CD14-positive monocyte (primary cell): ENCODE data around the gene COPS2. TPM values are rescaled to one million over a fixed set of nuclear protein-coding genes. Genes with fewer than 3 reads are reported as not detected.

Source experiments
- DNase-seq, 3 donors: peaks; one replicate each; pipeline ENCODE4 v3.0.0-alpha.2; 2011 to 2022
- H2AFZ ChIP-seq: 2 replicates; pipeline ENCODE4 v1.6.0; 2012; ENCODE audit warnings: mild to moderate bottlenecking, low read depth, low read length, inconsistent platforms; ENCODE audit not compliant: insufficient read depth, poor library complexity, severe bottlenecking
- H3K27ac ChIP-seq, 2 donors: 1 replicate in 1 of 2; 2 replicates in 1 of 2; pipeline ENCODE4 v1.5.1; 2012 to 2013; ENCODE audit warnings: low read length in 2 of 2, control low read depth in 1 of 2, inconsistent platforms in 1 of 2, low read depth in 1 of 2, mild to moderate bottlenecking in 1 of 2
- H3K27me3 ChIP-seq, 2 donors: one replicate each; pipeline versions ENCODE4 v1.6.0 to v1.6.1; 2011 to 2013; ENCODE audit warnings: low read length in 2 of 2; ENCODE audit not compliant: control insufficient read depth in 2 of 2, insufficient read depth in 2 of 2
- H3K36me3 ChIP-seq, 2 donors: replicated peaks in 1 of 2; 1 replicate in 1 of 2; 2 replicates in 1 of 2; pipeline versions ENCODE4 v1.5.1 to v1.6.1; 2012 to 2013; ENCODE audit warnings: low read length in 2 of 2, control low read depth in 1 of 2, inconsistent platforms in 1 of 2, mild to moderate bottlenecking in 1 of 2; ENCODE audit not compliant: insufficient read depth in 2 of 2, control insufficient read depth in 1 of 2
- H3K4me1 ChIP-seq, 2 donors: 1 replicate in 1 of 2; 2 replicates in 1 of 2; pipeline versions ENCODE4 v1.5.1 to v1.6.1; 2012 to 2013; ENCODE audit warnings: low read length in 2 of 2, control low read depth in 1 of 2, inconsistent platforms in 1 of 2, mild to moderate bottlenecking in 1 of 2, moderate library complexity in 1 of 2; ENCODE audit not compliant: insufficient read depth in 2 of 2, control insufficient read depth in 1 of 2
- H3K4me2 ChIP-seq: replicated peaks from 2 replicates; pipeline ENCODE3; 2012; ENCODE audit warnings: low read length, moderate library complexity, mild to moderate bottlenecking; ENCODE audit not compliant: poor library complexity, severe bottlenecking; ENCODE audit errors: extremely low read depth
- H3K4me3 ChIP-seq, 3 experiments: fragments of 200-600 bp in 1 of 3; sonication (generic) in 1 of 3; replicated peaks in 1 of 3; 1 replicate in 2 of 3; 2 replicates in 1 of 3; pipeline ENCODE4 v1.5.1; 2011 to 2013; ENCODE audit warnings: low read length in 3 of 3, mild to moderate bottlenecking in 3 of 3, control low read depth in 2 of 3, low read depth in 2 of 3, inconsistent platforms in 1 of 3, moderate library complexity in 1 of 3
- H3K79me2 ChIP-seq: 2 replicates; pipeline ENCODE4 v1.6.0; 2012; ENCODE audit warnings: mild to moderate bottlenecking, control low read depth, inconsistent platforms, low read length, moderate library complexity; ENCODE audit not compliant: insufficient read depth
- H3K9ac ChIP-seq: 2 replicates; pipeline ENCODE4 v1.6.0; 2017; ENCODE audit warnings: low read length, mild to moderate bottlenecking; ENCODE audit not compliant: insufficient read depth, poor library complexity, severe bottlenecking
- H3K9me3 ChIP-seq, 2 donors: replicated peaks in 1 of 2; 1 replicate in 1 of 2; 2 replicates in 1 of 2; pipeline versions ENCODE4 v1.5.1 to v1.6.1; 2012 to 2013; ENCODE audit warnings: low read length in 2 of 2, control low read depth in 1 of 2; ENCODE audit not compliant: control insufficient read depth in 1 of 2, insufficient read depth in 1 of 2
- H4K20me1 ChIP-seq: 2 replicates; pipeline ENCODE4 v1.6.0; 2012; ENCODE audit warnings: mild to moderate bottlenecking, low read length, control low read depth, moderate library complexity; ENCODE audit not compliant: insufficient read depth
- H3K27ac Mint-ChIP-seq, 7 donors: one replicate each; pipeline ENCODE4 v1.8.0; 2020; ENCODE audit warnings: mild to moderate bottlenecking in 7 of 7, mixed read lengths in 7 of 7, moderate library complexity in 6 of 7, inconsistent platforms in 2 of 7
- H3K27me3 Mint-ChIP-seq, 3 donors: one replicate each; pipeline ENCODE4 v1.8.0; 2021 to 2022; ENCODE audit warnings: low read depth in 3 of 3, mild to moderate bottlenecking in 3 of 3, mixed read lengths in 3 of 3, moderate library complexity in 3 of 3, inconsistent platforms in 1 of 3
- H3K36me3 Mint-ChIP-seq, 2 donors: one replicate each; pipeline ENCODE4 v1.8.0; 2020; ENCODE audit warnings: mixed read lengths in 2 of 2, inconsistent platforms in 1 of 2, mild to moderate bottlenecking in 1 of 2
- H3K4me1 Mint-ChIP-seq: one replicate; pipeline ENCODE4 v1.8.0; 2020; ENCODE audit warnings: mild to moderate bottlenecking, mixed read lengths
- H3K4me3 Mint-ChIP-seq, 2 donors: one replicate each; pipeline ENCODE4 v1.8.0; 2020; ENCODE audit warnings: mild to moderate bottlenecking in 2 of 2, mixed read lengths in 2 of 2, moderate library complexity in 1 of 2
- H3K9me3 Mint-ChIP-seq, 7 donors: one replicate each; pipeline ENCODE4 v1.8.0; 2020 to 2022; ENCODE audit warnings: mixed read lengths in 7 of 7, mild to moderate bottlenecking in 6 of 7, moderate library complexity in 6 of 7, inconsistent platforms in 2 of 7
- CTCF ChIP-seq: fragments of 200-600 bp; IDR thresholded peaks from one replicate; pipeline ENCODE4 v1.8.0; 2022; ENCODE audit warnings: antibody characterized with exemption, mild to moderate bottlenecking
- WGBS: methylation state at CpG from one replicate; pipeline ENCODE4 v1.1.5; 2013; ENCODE audit warnings: missing lambda C conversion rate; ENCODE audit not compliant: insufficient coverage; 5-methylcytosine and 5-hydroxymethylcytosine counted together
- intact Hi-C, 2 donors: fragments of 100-400 bp; cut with micrococcal nuclease; formaldehyde crosslinking; loops; one replicate each; pipeline versions ENCODE4 v1.15.0 to v1.15.1; 2023
- polyA plus RNA-seq, 3 donors: library from polyadenylated mRNA; depleted of rRNA in 1 of 3; unstranded in 2 of 3; stranded (reverse) in 1 of 3; fragments of 300-500 nt in 2 of 3; fragments of >200 nt in 1 of 3; fragmentation: Illumina TruSeq in 2 of 3; gene quantifications; 1 replicate in 2 of 3; 2 replicates in 1 of 3; pipeline ENCODE4 v1.2.3, GENCODE V29; 2012 to 2021

Gene COPS2
- polyA plus RNA-seq, 3 donors, result 22.2 to 36.1 (median 32.4) TPM

GRCh38 chr15:49164865-49165264 is 9.5 kb upstream of the COPS2 start:
- Histone ChIP-seq H3K27ac (no peak overlapping the region), H3K4me3 (no peak overlapping the region), H2AFZ (no peak overlapping the region), H3K9me3 (no peaks in the 10 kb centered on the region), H3K4me2 (no peak overlapping the region), H4K20me1 (no peaks in the 10 kb centered on the region), H3K4me1 (no peaks in the 10 kb centered on the region), H3K27me3 (no peaks in the 10 kb centered on the region), H3K36me3 (peaks cover 0 to 13% of the 10 kb centered on the region in 2 donors), H3K9ac (no peak overlapping the region), H3K79me2 (no peaks in the 10 kb centered on the region)
- no peak for TF ChIP-seq CTCF
- Mint-ChIP-seq H3K27ac (no peak overlapping the region), H3K36me3 (peaks cover 10 to 13% of the 10 kb centered on the region in 2 donors), H3K27me3 (no peaks in the 10 kb centered on the region), H3K4me1 (peaks cover 3% of the 10 kb centered on the region), H3K4me3 (no peak overlapping the region), H3K9me3 (peaks cover 0 to 2% (median 0%) of the 10 kb centered on the region in 7 donors)
- no peak for DNase-seq
- intact Hi-C loops, result no loop called here

- intact Hi-C loops, result no loop called here
- Mint-ChIP-seq H3K27ac (no peak overlapping the region), H3K9me3 (peaks cover 0 to 2% (median 0%) of the 10 kb centered on the region in 7 donors), H3K4me3 (no peak overlapping the region), H3K27me3 (no peaks in the 10 kb centered on the region), H3K4me1 (no peaks in the 10 kb centered on the region), H3K36me3 (peaks cover 10 to 13% of the 10 kb centered on the region in 2 donors)
- Histone ChIP-seq H3K4me3 (no peak overlapping the region), H3K27ac (no peak overlapping the region), H2AFZ (no peak overlapping the region), H3K9me3 (no peaks in the 10 kb centered on the region), H4K20me1 (no peaks in the 10 kb centered on the region), H3K79me2 (peaks cover 1% of the 10 kb centered on the region), H3K36me3 (peaks cover 0 to 13% of the 10 kb centered on the region in 2 donors), H3K27me3 (no peaks in the 10 kb centered on the region), H3K9ac (no peak overlapping the region), H3K4me1 (no peaks in the 10 kb centered on the region), H3K4me2 (no peak overlapping the region)
- TF ChIP-seq CTCF, result no peak
- WGBS, result no CpG with 5 or more reads among the region's 1 CpG
- DNase-seq, result no peak
Observed at GRCh38 chr15:49163678-49164077, 8.3 kb upstream of the COPS2 start.
